Gastrocnemius medialis (tissue), 4 donors: Measurements from ENCODE around the gene S100A10. TPM values are rescaled to one million over a fixed set of nuclear protein-coding genes. Genes with fewer than 3 reads are reported as not detected.

Experiments
- ATAC-seq, 2 donors: fragments of 150-250 bp; one replicate each; pipeline ENCODE4 v1.9.1; 2016
- DNase-seq, 2 donors: peaks; one replicate each; pipeline ENCODE4 v3.0.0-alpha.2; 2019
- H3K27ac ChIP-seq, 4 donors: fragments of 200-600 bp; sonication (generic); 1 replicate in 1 of 4; 2 replicates in 3 of 4; pipeline ENCODE4 v1.5.1; 2016 to 2018; ENCODE audit warnings: mild to moderate bottlenecking in 2 of 4, moderate library complexity in 1 of 4
- H3K27me3 ChIP-seq, 3 donors: fragments of 200-600 bp; sonication (generic) in 2 of 3; 1 replicate in 1 of 3; 2 replicates in 2 of 3; pipeline versions ENCODE4 v1.5.1 to v1.6.0; 2016 to 2019; ENCODE audit warnings: mild to moderate bottlenecking in 1 of 3, moderate library complexity in 1 of 3
- H3K36me3 ChIP-seq, 2 donors: fragments of 200-600 bp; sonication (generic) in 1 of 2; one replicate each; pipeline ENCODE4 v1.5.1; 2017 to 2018
- H3K4me1 ChIP-seq, 2 donors: fragments of 200-600 bp; sonication (generic) in 1 of 2; one replicate each; pipeline ENCODE4 v1.5.1; 2016 to 2017; ENCODE audit warnings: mild to moderate bottlenecking in 2 of 2
- H3K4me3 ChIP-seq, 4 donors: fragments of 200-600 bp; sonication (generic) in 3 of 4; 1 replicate in 1 of 4; 2 replicates in 3 of 4; pipeline ENCODE4 v1.5.1; 2016 to 2019; ENCODE audit warnings: mild to moderate bottlenecking in 2 of 4
- H3K9me3 ChIP-seq, 3 donors: fragments of 200-600 bp; sonication (generic) in 2 of 3; 1 replicate in 1 of 3; 2 replicates in 2 of 3; pipeline ENCODE4 v1.5.1; 2016 to 2019
- POLR2A ChIP-seq, 2 donors: fragments of 450-650 bp; IDR thresholded peaks; one replicate each; pipeline ENCODE4 v1.6.1; 2017; ENCODE audit warnings: antibody characterized with exemption in 2 of 2, mild to moderate bottlenecking in 2 of 2, moderate library complexity in 2 of 2
- in situ Hi-C, 4 donors: fragments of 200-750 bp; cut with MboI; loops; one replicate each; pipeline versions ENCODE4 v1.15.0 to v1.8.0; 2017; ENCODE audit warnings: low sequenced_read_pairs in 4 of 4
- intact Hi-C: fragments of 100-400 bp; cut with DNase I; formaldehyde crosslinking; loops from one replicate; pipeline ENCODE4 v1.15.1; 2023; ENCODE audit warnings: low total_unique reads
- total RNA-seq, 4 donors: library from RNA; depleted of rRNA; stranded (reverse); fragments of >200 nt; gene quantifications; one replicate each; pipeline versions ENCODE4 v1.1.0 to v1.2.3, GENCODE V29; 2016
- TF ChIP-seq, protein P1 (sequence below), 5 experiments: fragments of 450-650 bp in 3 of 5; fragments of 200-600 bp in 2 of 5; sonication (generic) in 2 of 5; IDR thresholded peaks in 4 of 5; conservative IDR thresholded peaks in 1 of 5; 1 replicate in 4 of 5; 2 replicates in 1 of 5; pipeline ENCODE4 v1.5.1; 2016 to 2019; ENCODE audit warnings: antibody characterized with exemption in 5 of 5, mild to moderate bottlenecking in 3 of 5, moderate library complexity in 3 of 5

The S100A10 gene
- total RNA-seq, 4 donors from 2014 or later, result 6.4 to 60.3 (median 28.0) TPM

DNA sequence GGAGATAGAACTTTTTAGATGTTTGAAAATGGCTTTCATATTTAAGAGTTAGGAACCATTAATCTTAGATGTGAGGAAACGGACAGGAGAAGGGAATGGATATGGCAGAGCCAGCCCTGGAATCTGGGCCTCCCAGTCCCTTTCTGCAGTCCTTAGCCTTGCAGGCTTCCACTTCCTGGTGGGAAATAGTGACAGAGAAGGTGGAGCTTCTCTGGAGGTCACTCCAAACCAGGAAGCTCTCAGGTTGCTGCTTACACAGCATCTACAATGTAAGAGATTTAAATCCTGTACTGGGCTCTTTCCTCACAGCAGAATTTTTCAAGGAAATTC is 40.6 kb upstream of the S100A10 start:
- Histone ChIP-seq H3K27me3 (peaks cover 0 to 16% (median 9%) of the 10 kb centered on the region in 3 donors), H3K9me3 (no peaks in the 10 kb centered on the region), H3K4me1 (peaks cover 3 to 17% of the 10 kb centered on the region in 2 donors), H3K27ac (peak overlapping the region; percentile 76 to 84 (median 80)), H3K4me3 (peak overlapping the region in 3 of 4 donors; percentile 60 to 69 (median 68)), H3K36me3 (peaks cover 0 to 10% of the 10 kb centered on the region in 2 donors)
- ATAC-seq (no peak), DNase-seq (no peak)
- no peak for TF ChIP-seq POLR2A (IDR thresholded peaks at IDR 0.05)
- TF ChIP-seq, protein P1, sequence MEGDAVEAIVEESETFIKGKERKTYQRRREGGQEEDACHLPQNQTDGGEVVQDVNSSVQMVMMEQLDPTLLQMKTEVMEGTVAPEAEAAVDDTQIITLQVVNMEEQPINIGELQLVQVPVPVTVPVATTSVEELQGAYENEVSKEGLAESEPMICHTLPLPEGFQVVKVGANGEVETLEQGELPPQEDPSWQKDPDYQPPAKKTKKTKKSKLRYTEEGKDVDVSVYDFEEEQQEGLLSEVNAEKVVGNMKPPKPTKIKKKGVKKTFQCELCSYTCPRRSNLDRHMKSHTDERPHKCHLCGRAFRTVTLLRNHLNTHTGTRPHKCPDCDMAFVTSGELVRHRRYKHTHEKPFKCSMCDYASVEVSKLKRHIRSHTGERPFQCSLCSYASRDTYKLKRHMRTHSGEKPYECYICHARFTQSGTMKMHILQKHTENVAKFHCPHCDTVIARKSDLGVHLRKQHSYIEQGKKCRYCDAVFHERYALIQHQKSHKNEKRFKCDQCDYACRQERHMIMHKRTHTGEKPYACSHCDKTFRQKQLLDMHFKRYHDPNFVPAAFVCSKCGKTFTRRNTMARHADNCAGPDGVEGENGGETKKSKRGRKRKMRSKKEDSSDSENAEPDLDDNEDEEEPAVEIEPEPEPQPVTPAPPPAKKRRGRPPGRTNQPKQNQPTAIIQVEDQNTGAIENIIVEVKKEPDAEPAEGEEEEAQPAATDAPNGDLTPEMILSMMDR (IDR thresholded peaks at IDR 0.05 in 4 of 5, conservative IDR thresholded peaks at IDR 0.05 in 1 of 5), result no peak
- intact Hi-C loops, result no loop called here
- in situ Hi-C loops, result no loop called here

DNA sequence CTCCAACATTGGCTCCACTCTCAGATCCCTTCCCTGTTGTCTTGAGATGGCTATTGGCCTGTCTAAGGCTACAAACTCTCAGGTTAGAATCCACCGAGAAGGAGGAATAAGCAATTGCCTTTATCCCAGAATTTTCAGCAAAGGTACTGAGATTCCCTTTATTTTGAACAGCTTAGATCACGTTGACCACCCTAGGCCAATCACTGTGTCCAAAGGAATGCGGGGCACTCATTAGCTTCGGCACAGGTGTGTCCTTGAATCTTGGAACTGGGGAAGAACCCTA is 36.2 kb upstream of the S100A10 start:
- DNase-seq (no peak), ATAC-seq (no peak)
- TF ChIP-seq, protein P1 (IDR thresholded peaks at IDR 0.05 in 4 of 5, conservative IDR thresholded peaks at IDR 0.05 in 1 of 5), result no peak
- no peak for TF ChIP-seq POLR2A (IDR thresholded peaks at IDR 0.05)
- H3K4me1 ChIP-seq, result peaks cover 3 to 8% of the 10 kb centered on the region in 2 donors
- intact Hi-C loops (no loop called here), in situ Hi-C loops (no loop called here)
- peaks cover 0 to 10% of the 10 kb centered on the region in 2 donors for H3K36me3 ChIP-seq
- peaks cover 0 to under 1% (median 0%) of the 10 kb centered on the region in 3 donors for H3K27me3 ChIP-seq
- no peaks in the 10 kb centered on the region for H3K9me3 ChIP-seq
- H3K4me3 ChIP-seq, result no peak overlapping the region
- H3K27ac ChIP-seq, result no peak overlapping the region

DNA sequence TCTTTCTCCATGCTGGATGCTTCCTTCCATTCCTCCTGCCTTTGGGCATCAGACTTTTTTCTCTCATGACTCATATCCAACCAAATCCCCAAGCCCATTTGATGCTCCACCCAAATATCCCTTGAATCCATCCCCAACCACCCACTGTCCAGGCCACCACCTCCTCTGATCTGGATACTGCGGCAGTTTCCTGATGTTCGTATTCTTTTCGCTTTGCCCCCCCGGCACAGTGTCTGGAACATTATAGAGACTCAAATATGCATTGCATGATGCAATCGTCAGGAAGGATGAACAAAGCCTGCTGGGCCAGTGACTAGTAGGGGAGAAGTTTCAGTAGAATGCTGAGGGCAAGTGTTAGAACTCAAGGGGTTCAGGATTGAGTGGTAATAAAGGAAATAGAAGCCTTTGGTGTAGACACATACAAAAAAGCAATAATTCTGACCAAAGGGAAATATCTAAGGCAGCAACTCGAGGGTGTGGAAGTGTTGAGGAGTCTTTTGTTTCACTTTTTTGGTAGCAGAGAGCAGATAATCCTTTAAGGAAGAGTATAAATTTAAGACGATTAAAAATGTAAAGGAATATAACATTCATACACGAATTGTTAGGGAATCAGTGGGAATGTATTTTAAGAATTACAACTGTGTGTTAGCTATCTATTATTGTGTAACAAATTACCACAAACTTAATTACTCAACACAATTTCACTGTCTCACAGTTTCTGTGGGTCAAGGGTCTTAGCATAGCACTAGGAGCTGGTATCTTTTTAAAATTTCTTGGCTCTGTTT is 35.7 kb upstream of the S100A10 start:
- no peaks in the 10 kb centered on the region for H3K9me3 ChIP-seq
- no peak overlapping the region for H3K4me3 ChIP-seq
- intact Hi-C loops, result no loop called here
- DNase-seq (no peak), ATAC-seq (no peak)
- H3K36me3 ChIP-seq, result peaks cover 0 to 10% of the 10 kb centered on the region in 2 donors
- TF ChIP-seq POLR2A (IDR thresholded peaks at IDR 0.05), result no peak
- H3K27ac ChIP-seq, result no peak overlapping the region
- H3K4me1 ChIP-seq, result peaks cover 3 to 6% of the 10 kb centered on the region in 2 donors
- no peaks in the 10 kb centered on the region for H3K27me3 ChIP-seq
- in situ Hi-C loops, result no loop called here

DNA sequence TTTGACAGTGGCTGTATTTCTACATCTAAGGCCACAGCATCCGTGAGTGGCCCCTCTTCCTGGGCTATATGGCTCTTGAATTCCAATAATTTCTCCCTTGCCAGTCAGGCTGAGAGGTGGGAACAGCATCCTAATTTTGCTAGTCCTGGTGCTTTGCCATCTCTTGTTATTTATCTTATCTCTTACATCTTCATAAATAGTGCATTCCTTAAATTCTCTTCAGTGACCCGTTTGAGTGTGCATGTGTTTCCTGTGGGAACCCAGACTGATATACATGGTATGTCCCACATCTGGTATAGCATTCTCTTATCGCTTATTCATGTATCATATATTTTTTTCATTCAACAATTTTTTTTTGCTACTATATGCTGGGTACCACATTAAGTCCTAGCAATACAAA is 33.2 kb upstream of the S100A10 start:
- no peak for ATAC-seq
- no peaks in the 10 kb centered on the region for H3K36me3 ChIP-seq
- TF ChIP-seq POLR2A (IDR thresholded peaks at IDR 0.05), result no peak
- TF ChIP-seq, protein P1 (IDR thresholded peaks at IDR 0.05 in 4 of 5, conservative IDR thresholded peaks at IDR 0.05 in 1 of 5), result no peak

DNA sequence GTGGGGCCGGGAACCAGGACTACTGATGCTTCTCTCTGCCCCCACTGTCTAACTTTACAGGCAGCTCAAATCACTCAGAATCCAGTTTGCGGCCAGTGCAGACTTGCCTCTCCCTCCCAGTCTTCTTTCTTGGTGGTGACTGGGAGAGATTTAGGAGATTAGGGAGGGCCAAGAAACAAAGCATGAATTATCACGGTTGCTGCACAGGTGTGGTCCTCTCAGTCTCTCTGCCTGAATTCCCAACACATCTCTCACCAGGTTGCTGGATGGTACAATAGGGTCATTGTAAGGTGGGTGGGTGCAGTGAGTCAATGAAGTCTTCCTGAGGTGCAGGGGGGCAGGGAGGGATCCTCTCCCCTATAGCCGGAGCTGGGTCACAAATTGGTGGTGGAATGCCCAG is 30.6 kb upstream of the S100A10 start:
- Histone ChIP-seq H3K27me3 (no peaks in the 10 kb centered on the region), H3K27ac (no peak overlapping the region), H3K36me3 (no peaks in the 10 kb centered on the region), H3K4me1 (no peaks in the 10 kb centered on the region), H3K4me3 (no peak overlapping the region), H3K9me3 (no peaks in the 10 kb centered on the region)
- DNase-seq, result no peak
- ATAC-seq, result no peak
- in situ Hi-C loops, result no loop called here
- TF ChIP-seq, protein P1 (IDR thresholded peaks at IDR 0.05 in 4 of 5, conservative IDR thresholded peaks at IDR 0.05 in 1 of 5), result no peak
- no peak for TF ChIP-seq POLR2A (IDR thresholded peaks at IDR 0.05)
- intact Hi-C loops, result no loop called here

More for the DNA sequence above, 33.2 kb upstream of the S100A10 start:
- no peak for DNase-seq
- H3K4me1 ChIP-seq, result no peaks in the 10 kb centered on the region
- H3K4me3 ChIP-seq, result no peak overlapping the region
- H3K9me3 ChIP-seq, result no peaks in the 10 kb centered on the region
- intact Hi-C loops, result no loop called here
- H3K27me3 ChIP-seq, result no peaks in the 10 kb centered on the region
- in situ Hi-C loops, result no loop called here
- no peak overlapping the region for H3K27ac ChIP-seq
